ENCODE results near the gene ATAT1. TPM values are rescaled to one million over a fixed set of nuclear protein-coding genes. Genes with fewer than 3 reads are reported as not detected.

The ATAT1 gene
- polyA plus RNA-seq, 3 donors = 39.9 to 60.5 (median 43.3) TPM

GRCh38 chr6:30689022-30689865 is 62.6 kb downstream of the ATAT1 start:
- no peak for DNase-seq (ENCODE audit: extremely low read depth in 1 of 11, low read depth in 9 of 11, low spot score in 4 of 11)

DNA sequence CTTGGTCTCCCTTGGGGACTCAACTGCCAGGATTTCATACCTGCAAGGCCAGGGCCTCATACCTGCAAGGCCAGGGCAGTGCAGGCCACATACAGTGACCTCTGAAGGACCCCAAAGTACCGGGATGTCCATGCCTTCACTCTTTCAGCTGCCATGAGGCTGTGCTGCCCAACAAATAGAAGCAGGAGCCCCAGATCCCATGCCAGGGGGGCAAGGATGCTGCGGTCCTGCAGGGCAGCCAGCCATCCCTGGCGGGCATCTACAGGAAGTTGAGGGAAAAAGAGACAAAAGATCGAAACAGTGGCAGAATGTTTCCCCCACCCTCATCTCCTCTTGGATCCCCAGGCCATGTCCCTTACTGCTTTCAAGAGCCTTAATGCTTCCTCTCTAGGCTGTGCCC is 63.3 kb downstream of the ATAT1 start:
- DNase-seq (ENCODE audit: extremely low read depth in 1 of 11, low read depth in 9 of 11, low spot score in 4 of 11) = no peak

- DNase-seq (ENCODE audit: extremely low read depth in 1 of 11, low read depth in 9 of 11, low spot score in 4 of 11) = peak in 10 of 11 donors; percentile 79 to 90 (median 84)
Measured at GRCh38 chr6:30690403-30691207, 63.9 kb downstream of the ATAT1 start, which contains the start of gene NRM. TSS of gene NRM (minus strand) at chr6:30690984. CDS start at chr6:30690974, 10 bp downstream.

DNA sequence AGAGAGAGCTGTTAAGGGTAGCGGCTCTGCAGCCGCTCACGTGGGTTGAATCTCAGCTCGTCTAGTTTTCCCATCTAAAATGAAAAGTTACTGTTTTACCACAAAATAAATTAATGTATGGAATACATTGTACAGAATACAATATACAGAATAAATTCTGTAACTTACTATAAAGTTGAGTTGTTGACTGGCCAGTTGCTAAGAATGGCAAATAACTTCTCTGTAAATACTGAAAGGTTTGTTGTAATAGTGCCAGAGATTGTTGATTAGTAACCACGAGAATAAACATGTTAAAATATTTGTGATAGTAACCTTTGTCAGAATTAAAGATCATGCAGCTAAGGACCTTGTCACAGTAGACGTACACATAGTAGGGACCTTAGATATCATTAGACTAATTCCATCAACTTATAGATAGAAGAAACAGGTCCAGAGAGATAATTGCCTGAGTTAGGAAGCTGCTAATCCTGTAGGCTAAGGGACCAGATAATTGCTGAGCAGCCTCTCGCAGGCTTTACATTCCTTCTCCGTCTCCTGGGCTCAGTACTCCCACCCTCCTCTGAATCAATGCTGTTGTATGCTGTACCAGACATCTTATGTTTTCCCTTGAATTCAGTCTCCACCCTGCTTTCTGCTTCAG is 64.7 kb downstream of the ATAT1 start:
- DNase-seq (ENCODE audit: extremely low read depth in 1 of 11, low read depth in 9 of 11, low spot score in 4 of 11) = no peak

Other genes with a start within 250 kb of the ATAT1 start
- gene HLA-E, start 137.4 kb upstream of the ATAT1 start, polyA plus RNA-seq (ENCODE audit: insufficient read length in 3 of 3) = 100 to 1,000 TPM in 2 of 3 donors, 10 to 100 TPM in 1; 93.8 to 126 (median 103) TPM
- 100 to 1,000 TPM in 1 of 3 donors, 10 to 100 TPM in 2; 85.3 to 112 (median 98.3) TPM for gene GNL1, start 70.4 kb upstream of the ATAT1 start, polyA plus RNA-seq (ENCODE audit: insufficient read length in 3 of 3)
- 10 to 100 TPM; 30.2 to 36.8 (median 32.0) TPM for gene PRR3, start 69.6 kb upstream of the ATAT1 start, polyA plus RNA-seq (ENCODE audit: insufficient read length in 3 of 3)
- 10 to 100 TPM; 68.1 to 74.4 (median 72.5) TPM for gene ABCF1, start 55.4 kb upstream of the ATAT1 start, polyA plus RNA-seq (ENCODE audit: insufficient read length in 3 of 3)
- gene PPP1R10, start 9.6 kb upstream of the ATAT1 start, polyA plus RNA-seq (ENCODE audit: insufficient read length in 3 of 3) = 10 to 100 TPM; 49.1 to 56.9 (median 50.0) TPM
- 10 to 100 TPM; 60.6 to 67.9 (median 62.2) TPM for gene MRPS18B, start 9.0 kb upstream of the ATAT1 start, polyA plus RNA-seq (ENCODE audit: insufficient read length in 3 of 3)
- gene C6orf136, start 20.3 kb downstream of the ATAT1 start, polyA plus RNA-seq (ENCODE audit: insufficient read length in 3 of 3) = 10 to 100 TPM; 18.2 to 29.8 (median 18.6) TPM
- 10 to 100 TPM; 46.2 to 51.0 (median 50.7) TPM for gene DHX16, start 46.1 kb downstream of the ATAT1 start, polyA plus RNA-seq (ENCODE audit: insufficient read length in 3 of 3)
- gene PPP1R18, start 59.8 kb downstream of the ATAT1 start, polyA plus RNA-seq (ENCODE audit: insufficient read length in 3 of 3) = 10 to 100 TPM; 29.8 to 43.1 (median 34.2) TPM
- 10 to 100 TPM; 34.1 to 43.5 (median 35.2) TPM for gene NRM, start 64.1 kb downstream of the ATAT1 start, polyA plus RNA-seq (ENCODE audit: insufficient read length in 3 of 3)
- gene MDC1, start 90.4 kb downstream of the ATAT1 start, polyA plus RNA-seq (ENCODE audit: insufficient read length in 3 of 3) = 10 to 100 TPM; 46.4 to 51.0 (median 48.0) TPM
- gene TUBB, start 93.5 kb downstream of the ATAT1 start, polyA plus RNA-seq (ENCODE audit: insufficient read length in 3 of 3) = 1,000 to 10,000 TPM; 1,054 to 1,337 (median 1,265) TPM
- gene FLOT1, start 115.8 kb downstream of the ATAT1 start, polyA plus RNA-seq (ENCODE audit: insufficient read length in 3 of 3) = 100 to 1,000 TPM; 134 to 139 (median 138) TPM
- 10 to 100 TPM; 18.3 to 29.0 (median 20.2) TPM for gene IER3, start 117.7 kb downstream of the ATAT1 start, polyA plus RNA-seq (ENCODE audit: insufficient read length in 3 of 3)

All from renal cortex interstitium (tissue), 11 donors.